ENCODE measurements around the gene COPE. TPM values are rescaled to one million over a fixed set of nuclear protein-coding genes. Genes with fewer than 3 reads are reported as not detected.

The COPE gene
- total and polyA plus RNA-seq, 2 of the 8 experiments (the other 6 are each of a cell fraction or from before 2014, with no cell fraction given): 178 to 356 TPM

- TF ChIP-seq KDM5A (IDR thresholded peaks at IDR 0.05; ENCODE audit: low read length): no peak
- no peak for TF ChIP-seq SIRT6 (IDR thresholded peaks at IDR 0.05; ENCODE audit: low read length)
- no peak for TF ChIP-seq RAD21 (IDR thresholded peaks at IDR 0.05 in 1 of 2, conservative IDR thresholded peaks at IDR 0.05 in 1 of 2; ENCODE audit: low read depth in 2 of 2, low read length in 2 of 2)
- no peak for TF ChIP-seq ASH2L (IDR thresholded peaks at IDR 0.05; ENCODE audit: low read length)
Measured at GRCh38 chr19:18852648-18853047, 66.5 kb downstream of the COPE start (continued).
